ENCODE results near the gene DKK1.
"Not testable (repeated sequence)": the region's sequence is repeated elsewhere in the genome, so short reads cannot be mapped to it uniquely, and the experiment has no call there.

DKK1 gene

GRCh38 chr10:52318136-52318701 lies 4.1 kb downstream of the DKK1 start:
- DNase-seq (ENCODE audit: low read depth), result no peak

- DNase-seq (ENCODE audit: low read depth), result peak; percentile 83
These were observed 4.9 kb downstream of the DKK1 start for GRCh38 chr10:52318822-52319464.

- DNase-seq (ENCODE audit: low read depth), result no peak
These were observed 5.8 kb downstream of the DKK1 start for GRCh38 chr10:52319926-52320325.

- DNase-seq (ENCODE audit: low read depth), result no peak
These were observed 8.2 kb downstream of the DKK1 start for GRCh38 chr10:52322323-52322722.

- no peak for DNase-seq (ENCODE audit: low read depth)
These were observed 8.9 kb downstream of the DKK1 start for GRCh38 chr10:52322936-52323335.

GRCh38 chr10:52326382-52326781 lies 12.3 kb downstream of the DKK1 start:
- no peak for DNase-seq (ENCODE audit: low read depth)

- DNase-seq (ENCODE audit: low read depth), result no peak
These were observed 17.7 kb downstream of the DKK1 start for GRCh38 chr10:52331638-52332364.

GRCh38 chr10:52332815-52333214 lies 18.7 kb downstream of the DKK1 start:
- no peak for DNase-seq (ENCODE audit: low read depth)

GRCh38 chr10:52334595-52334994 lies 20.5 kb downstream of the DKK1 start:
- DNase-seq (ENCODE audit: low read depth), result no peak

- no peak for DNase-seq (ENCODE audit: low read depth)
These were observed 21.6 kb downstream of the DKK1 start for GRCh38 chr10:52335665-52336064.

GRCh38 chr10:52337225-52337624 lies 23.1 kb downstream of the DKK1 start:
- DNase-seq (ENCODE audit: low read depth), result no peak

- no peak for DNase-seq (ENCODE audit: low read depth)
These were observed 29.4 kb downstream of the DKK1 start for GRCh38 chr10:52343439-52343838.

GRCh38 chr10:52346394-52347326 lies 32.6 kb downstream of the DKK1 start:
- no peak for DNase-seq (ENCODE audit: low read depth)

GRCh38 chr10:52347327-52347667 lies 33.2 kb downstream of the DKK1 start:
- DNase-seq (ENCODE audit: low read depth), result no peak

- no peak for DNase-seq (ENCODE audit: low read depth)
These were observed 34.0 kb downstream of the DKK1 start for GRCh38 chr10:52348037-52348564.

GRCh38 chr10:52351914-52352330 lies 37.8 kb downstream of the DKK1 start:
- DNase-seq (ENCODE audit: low read depth), result no peak

- no peak for DNase-seq (ENCODE audit: low read depth)
These were observed 39.1 kb downstream of the DKK1 start for GRCh38 chr10:52353205-52353604.

- peak; percentile 23 for DNase-seq (ENCODE audit: low read depth)
These were observed 39.9 kb downstream of the DKK1 start for GRCh38 chr10:52353960-52354394.

GRCh38 chr10:52357971-52358370 lies 43.9 kb downstream of the DKK1 start:
- DNase-seq (ENCODE audit: low read depth), result no peak

- no peak for DNase-seq (ENCODE audit: low read depth)
These were observed 45.4 kb downstream of the DKK1 start for GRCh38 chr10:52359441-52359840.

- not testable (repeated sequence) for DNase-seq (ENCODE audit: low read depth)
These were observed 51.7 kb downstream of the DKK1 start for GRCh38 chr10:52365547-52366432.

Measured in fibroblast of the conjunctiva (primary cell).